ENCODE measurements around the gene KIF13A. TPM values are rescaled to one million over a fixed set of nuclear protein-coding genes. Genes with fewer than 3 reads are reported as not detected.

The KIF13A gene
- total RNA-seq, 1 donor from 2014 or later: 44.4 TPM

GRCh38 chr6:17938901-17939300, 48.5 kb downstream of the KIF13A start:
- no peak for TF ChIP-seq CTCF (IDR thresholded peaks at IDR 0.05; ENCODE audit: unreplicated experiment)
- Mint-ChIP-seq H3K27ac (no peak overlapping the region), H3K27me3 (peaks cover 3% of the 10 kb centered on the region), H3K4me3 (ENCODE audit: low read depth) (no peak overlapping the region), H3K9me3 (ENCODE audit: low read depth) (peaks cover 6% of the 10 kb centered on the region), H3K36me3 (ENCODE audit: insufficient read depth) (peaks cover 6% of the 10 kb centered on the region), H3K4me1 (ENCODE audit: low read depth) (peaks cover 12% of the 10 kb centered on the region)
- no peak for DNase-seq (ENCODE audit: low spot score, unreplicated experiment)

GRCh38 chr6:17935188-17936149, 52.0 kb downstream of the KIF13A start:
- Mint-ChIP-seq H3K27ac (no peak overlapping the region), H3K4me3 (ENCODE audit: low read depth) (no peak overlapping the region), H3K36me3 (ENCODE audit: insufficient read depth) (peaks cover 6% of the 10 kb centered on the region), H3K4me1 (ENCODE audit: low read depth) (peaks cover 33% of the 10 kb centered on the region), H3K9me3 (ENCODE audit: low read depth) (peaks cover 6% of the 10 kb centered on the region), H3K27me3 (peaks cover 3% of the 10 kb centered on the region)
- TF ChIP-seq CTCF (IDR thresholded peaks at IDR 0.05; ENCODE audit: unreplicated experiment): no peak
- DNase-seq (ENCODE audit: low spot score, unreplicated experiment): no peak

GRCh38 chr6:17933716-17934115, 53.7 kb downstream of the KIF13A start:
- DNase-seq (ENCODE audit: low spot score, unreplicated experiment): no peak
- H3K27me3 Mint-ChIP-seq: no peaks in the 10 kb centered on the region
- no peaks in the 10 kb centered on the region for H3K36me3 Mint-ChIP-seq (ENCODE audit: insufficient read depth)
- no peaks in the 10 kb centered on the region for H3K9me3 Mint-ChIP-seq (ENCODE audit: low read depth)
- H3K4me1 Mint-ChIP-seq (ENCODE audit: low read depth): peaks cover 38% of the 10 kb centered on the region
- peak overlapping the region; percentile 87 for H3K27ac Mint-ChIP-seq
- TF ChIP-seq CTCF (IDR thresholded peaks at IDR 0.05; ENCODE audit: unreplicated experiment): no peak
- H3K4me3 Mint-ChIP-seq (ENCODE audit: low read depth): no peak overlapping the region

GRCh38 chr6:17932330-17932852, 55.0 kb downstream of the KIF13A start:
- Mint-ChIP-seq H3K36me3 (ENCODE audit: insufficient read depth) (no peaks in the 10 kb centered on the region), H3K9me3 (ENCODE audit: low read depth) (no peaks in the 10 kb centered on the region), H3K4me3 (ENCODE audit: low read depth) (peak overlapping the region; percentile 3), H3K4me1 (ENCODE audit: low read depth) (peaks cover 40% of the 10 kb centered on the region), H3K27ac (peak overlapping the region; percentile 61), H3K27me3 (no peaks in the 10 kb centered on the region)
- no peak for TF ChIP-seq CTCF (IDR thresholded peaks at IDR 0.05; ENCODE audit: unreplicated experiment)
- DNase-seq (ENCODE audit: low spot score, unreplicated experiment): no peak

DNA sequence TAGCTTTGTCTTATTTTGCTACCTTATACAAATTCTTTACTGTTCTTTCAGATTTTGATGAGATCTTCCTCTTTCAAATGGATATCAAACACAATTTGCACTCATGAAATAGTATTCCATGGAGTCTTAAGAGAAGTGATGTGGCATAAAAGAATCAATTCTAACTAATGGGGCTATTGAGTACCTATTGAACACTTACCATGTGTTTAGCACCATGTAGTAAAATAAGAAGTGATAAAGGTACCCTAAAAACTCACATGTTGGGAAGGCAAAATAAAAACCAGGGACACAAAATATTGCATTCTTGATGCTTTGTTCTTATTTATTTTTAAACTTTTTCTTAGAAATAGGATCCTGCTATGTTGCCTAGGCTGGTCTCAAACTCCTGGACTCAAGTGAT, 56.2 kb downstream of the KIF13A start:
- Mint-ChIP-seq H3K9me3 (ENCODE audit: low read depth) (no peaks in the 10 kb centered on the region), H3K4me1 (ENCODE audit: low read depth) (peaks cover 40% of the 10 kb centered on the region), H3K27me3 (no peaks in the 10 kb centered on the region), H3K36me3 (ENCODE audit: insufficient read depth) (no peaks in the 10 kb centered on the region), H3K27ac (no peak overlapping the region), H3K4me3 (ENCODE audit: low read depth) (no peak overlapping the region)
- DNase-seq (ENCODE audit: low spot score, unreplicated experiment): no peak
- no peak for TF ChIP-seq CTCF (IDR thresholded peaks at IDR 0.05; ENCODE audit: unreplicated experiment)
